PC-9 (cell line): Measurements from ENCODE around the gene NLK.

Experiments used
- CTCF ChIP-seq: fragments of 200-600 bp; sonication (generic); conservative IDR thresholded peaks from 2 replicates; pipeline ENCODE4 v1.6.1; 2017; ENCODE audit warnings: mixed run types, antibody characterized with exemption, mild to moderate bottlenecking, moderate library complexity
- EZH2 ChIP-seq: fragments of 200-600 bp; sonication (generic); IDR thresholded peaks from 2 replicates; pipeline ENCODE4 v1.8.0; 2017; ENCODE audit warnings: antibody characterized with exemption, low read depth

GRCh38 chr17:28206292-28206691 lies 163.8 kb downstream of the NLK start:
- TF ChIP-seq CTCF: no peak
- no peak for TF ChIP-seq EZH2
